Superior temporal gyrus (tissue), 1 donor: Measurements from ENCODE around the gene TBL1Y.
"Not testable (repeated sequence)": the region's sequence is repeated elsewhere in the genome, so short reads cannot be mapped to it uniquely, and the experiment has no call there.

Experiments used
- DNase-seq: peaks from one replicate; pipeline ENCODE4 v3.0.0-alpha.2; 2016; ENCODE audit errors: extremely low spot score

TBL1Y gene

DNA sequence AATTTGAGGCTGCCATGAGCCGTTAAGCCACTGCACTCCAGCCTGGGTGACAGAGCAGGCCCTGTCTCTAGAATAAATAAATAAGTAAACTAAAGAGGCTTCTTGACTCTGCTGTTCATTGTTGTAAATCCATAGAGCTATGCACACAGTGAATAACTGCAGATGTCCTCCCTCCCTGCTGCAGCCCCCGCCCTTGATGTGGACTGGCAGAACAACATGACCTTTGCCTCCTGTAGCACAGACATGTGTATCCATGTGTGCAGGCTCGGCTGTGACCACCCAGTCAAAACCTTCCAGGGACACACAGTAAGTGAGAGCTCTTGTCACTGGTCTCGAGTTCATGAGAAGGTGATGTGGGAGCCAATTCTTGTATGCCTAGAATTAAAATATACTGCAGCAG lies 170.1 kb downstream of the TBL1Y start:
- not testable (repeated sequence) for DNase-seq

DNA sequence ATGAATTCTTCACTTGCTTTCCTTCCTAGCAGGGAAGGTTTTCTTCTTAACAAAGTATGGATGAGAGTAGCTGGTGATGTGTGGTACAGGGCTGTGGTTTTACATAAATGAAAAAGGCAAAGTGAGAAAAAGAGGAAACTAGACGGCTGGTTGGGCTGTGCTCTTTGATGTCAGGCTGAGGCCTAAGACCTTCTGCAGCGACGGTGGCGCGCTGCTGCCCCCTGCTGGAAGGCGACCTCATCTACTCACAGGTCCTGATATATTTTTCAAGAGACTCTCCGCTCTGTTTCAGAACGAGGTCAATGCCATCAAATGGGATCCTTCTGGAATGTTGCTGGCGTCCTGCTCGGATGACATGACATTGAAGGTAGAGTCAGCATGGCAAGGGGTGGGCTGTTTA lies 175.1 kb downstream of the TBL1Y start:
- DNase-seq, result peak; percentile 59

DNA sequence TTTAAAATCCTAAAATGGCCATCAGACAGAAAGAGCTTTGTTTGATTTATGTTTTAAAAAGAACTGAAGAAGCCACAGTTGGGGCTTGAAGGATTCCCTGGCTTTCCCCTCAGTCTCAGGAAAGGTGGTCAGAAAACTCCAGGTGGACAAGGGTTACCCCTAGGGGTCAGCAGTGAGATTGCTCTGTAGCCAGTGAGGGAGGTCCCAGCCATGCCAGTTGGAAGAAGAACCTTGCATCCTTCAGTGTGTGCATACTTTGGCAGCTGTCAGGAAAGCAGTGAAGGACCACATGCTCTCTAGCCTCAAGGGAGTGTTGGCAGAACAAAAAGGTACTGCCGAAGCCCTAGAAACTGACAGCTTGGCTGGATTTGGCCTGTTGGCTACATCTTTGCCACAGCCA lies 182.3 kb downstream of the TBL1Y start:
- no peak for DNase-seq

DNA sequence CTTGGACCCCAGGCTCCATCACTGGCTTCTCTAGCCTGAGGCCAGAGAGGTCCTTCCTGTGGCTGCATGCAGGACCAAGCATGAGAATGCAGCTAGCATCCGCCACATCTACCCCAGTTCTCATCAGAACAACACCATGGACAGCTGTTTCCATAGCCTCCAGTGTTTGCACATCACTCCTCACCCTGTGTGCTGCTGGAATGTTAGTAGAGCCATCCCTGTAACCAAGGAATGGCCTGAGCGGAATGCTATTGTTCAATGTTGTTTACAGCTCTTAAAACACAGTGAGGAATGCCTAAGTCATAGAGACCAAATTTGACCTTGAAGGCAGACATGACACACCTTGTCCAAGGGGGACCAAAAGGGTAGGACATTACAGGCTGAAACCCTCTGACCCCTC lies 183.9 kb downstream of the TBL1Y start:
- DNase-seq, result no peak

DNA sequence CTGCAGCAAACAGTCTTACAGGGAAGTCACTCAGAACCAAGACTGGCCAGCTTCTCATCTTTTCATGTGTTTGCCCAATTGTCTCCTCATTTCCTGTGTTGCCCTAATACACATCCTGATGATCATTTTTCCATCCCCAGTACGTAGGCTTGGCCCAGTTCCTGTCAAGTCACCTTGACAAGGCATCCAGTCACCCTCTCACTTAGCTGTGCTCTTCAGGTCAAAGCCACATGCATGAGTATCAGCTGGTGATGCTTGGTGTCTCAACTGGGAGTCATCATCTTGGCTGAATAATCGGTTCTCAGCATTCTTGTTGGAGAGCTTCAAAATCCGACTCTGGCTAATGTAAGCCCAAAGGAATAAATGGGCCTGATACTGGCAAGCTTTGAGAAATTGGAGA lies 186.5 kb downstream of the TBL1Y start:
- no peak for DNase-seq

DNA sequence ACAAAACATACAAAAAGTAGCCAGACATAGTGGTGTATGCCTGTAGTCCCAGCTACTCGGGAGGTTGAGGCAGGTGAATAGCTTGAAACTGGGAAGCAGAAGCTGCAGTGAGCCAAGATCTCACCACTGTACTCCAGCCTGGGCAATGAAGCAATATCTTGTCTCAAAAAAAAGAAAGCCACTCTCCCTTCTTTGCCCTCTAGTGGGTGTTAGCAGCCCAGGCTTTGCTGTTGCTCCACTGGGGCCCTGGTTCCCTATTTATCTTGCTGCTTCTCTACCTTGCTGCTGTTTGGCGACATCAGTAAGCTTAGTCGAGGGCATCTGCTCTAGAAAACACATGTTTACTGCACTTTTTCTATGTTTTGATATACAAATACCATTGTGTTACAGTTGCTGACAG lies 189.2 kb downstream of the TBL1Y start:
- DNase-seq, result no peak

DNA sequence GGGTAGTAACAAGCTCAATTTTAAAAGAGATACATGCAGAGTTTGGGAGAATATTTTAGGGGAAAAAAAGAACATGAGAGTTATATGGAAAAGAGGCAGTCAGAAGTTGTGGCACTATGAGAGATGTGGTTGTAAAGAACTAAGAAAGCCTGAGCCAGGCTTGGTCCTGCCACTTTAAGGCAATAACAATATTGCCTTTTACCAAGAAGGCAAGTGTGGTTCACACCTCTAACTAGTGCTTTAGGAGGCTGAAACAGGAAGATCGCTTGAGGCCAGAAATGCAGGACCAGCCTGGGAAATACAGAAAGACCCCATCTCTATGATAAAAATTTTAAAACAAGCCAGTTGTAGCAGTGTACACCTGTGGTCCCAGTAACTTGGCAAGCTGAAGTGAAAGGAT lies 192.2 kb downstream of the TBL1Y start:
- no peak for DNase-seq

DNA sequence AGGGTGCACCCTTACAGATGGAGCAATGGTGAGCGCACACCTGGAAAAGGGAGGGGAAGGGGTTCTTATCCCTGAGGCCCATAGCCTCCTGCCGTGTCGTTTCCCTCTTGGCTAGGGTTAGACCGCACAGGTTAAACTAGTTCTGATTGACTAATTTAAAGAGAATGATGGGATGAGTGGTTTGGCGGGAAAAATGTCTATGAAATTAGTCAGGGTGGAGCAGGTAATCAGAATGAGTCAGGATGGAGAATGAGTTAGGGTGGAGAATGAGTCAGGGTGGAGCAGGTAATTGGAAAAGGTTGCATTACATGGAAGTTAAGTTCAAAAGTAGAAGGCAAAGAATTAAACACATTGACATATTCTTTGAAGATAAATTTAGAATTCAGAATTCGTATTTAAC lies 196.7 kb downstream of the TBL1Y start:
- no peak for DNase-seq

DNA sequence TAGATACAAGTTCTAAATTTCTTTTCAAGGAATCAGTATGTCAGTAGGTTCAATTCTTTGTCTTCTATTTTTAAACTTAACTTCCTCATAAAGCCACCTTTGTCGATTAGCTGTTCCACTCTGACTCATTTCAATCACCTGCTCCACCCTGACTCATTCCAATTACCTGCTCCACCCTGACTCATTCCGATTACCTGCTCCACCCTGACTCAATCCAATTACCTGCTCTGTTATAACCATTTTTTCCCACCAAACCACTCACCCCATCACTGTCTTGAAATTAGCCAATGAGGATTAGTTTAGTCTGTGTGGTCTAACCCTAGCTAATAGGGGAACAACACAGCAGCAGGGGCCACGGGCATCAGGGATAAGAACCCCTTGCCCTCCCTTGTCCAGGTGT lies 199.6 kb downstream of the TBL1Y start:
- no peak for DNase-seq

DNA sequence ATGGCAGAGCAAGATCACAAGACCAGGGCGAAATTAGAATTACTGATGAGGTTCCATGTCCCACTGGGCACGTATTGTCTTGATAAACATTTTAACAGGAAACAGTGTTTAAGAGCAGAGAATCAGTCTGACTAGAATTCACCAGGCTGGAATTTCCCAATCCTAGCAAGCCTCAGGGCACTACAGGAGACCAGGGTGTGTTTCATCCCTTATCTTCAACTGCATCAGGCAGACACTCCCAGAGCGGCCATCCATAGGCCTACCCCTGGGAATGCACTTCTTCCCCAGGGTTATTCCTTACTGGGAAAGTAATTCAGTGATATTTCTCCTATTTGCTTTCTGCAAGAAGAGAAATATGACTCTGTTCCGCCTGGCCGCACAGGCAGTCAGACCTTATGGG lies 205.4 kb downstream of the TBL1Y start:
- DNase-seq, result no peak

DNA sequence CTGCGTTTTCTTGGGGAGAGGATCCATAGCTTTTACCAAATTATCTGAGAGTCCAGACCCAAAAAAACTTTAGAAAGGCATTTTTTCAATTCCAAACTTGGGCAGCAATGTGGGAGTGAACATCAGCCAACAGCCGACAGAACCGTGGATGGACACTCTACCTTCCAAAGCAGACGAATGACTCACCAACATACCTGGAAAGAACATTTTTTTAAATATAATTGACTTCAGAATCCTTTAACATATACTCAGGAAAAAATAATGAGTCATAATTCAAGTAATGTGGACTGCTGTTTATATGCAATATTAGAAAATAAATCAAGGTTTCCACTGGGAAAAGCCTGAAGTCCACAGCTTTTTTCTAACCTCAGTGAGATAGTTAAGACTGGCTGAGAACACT lies 211.7 kb downstream of the TBL1Y start:
- DNase-seq, result no peak

DNA sequence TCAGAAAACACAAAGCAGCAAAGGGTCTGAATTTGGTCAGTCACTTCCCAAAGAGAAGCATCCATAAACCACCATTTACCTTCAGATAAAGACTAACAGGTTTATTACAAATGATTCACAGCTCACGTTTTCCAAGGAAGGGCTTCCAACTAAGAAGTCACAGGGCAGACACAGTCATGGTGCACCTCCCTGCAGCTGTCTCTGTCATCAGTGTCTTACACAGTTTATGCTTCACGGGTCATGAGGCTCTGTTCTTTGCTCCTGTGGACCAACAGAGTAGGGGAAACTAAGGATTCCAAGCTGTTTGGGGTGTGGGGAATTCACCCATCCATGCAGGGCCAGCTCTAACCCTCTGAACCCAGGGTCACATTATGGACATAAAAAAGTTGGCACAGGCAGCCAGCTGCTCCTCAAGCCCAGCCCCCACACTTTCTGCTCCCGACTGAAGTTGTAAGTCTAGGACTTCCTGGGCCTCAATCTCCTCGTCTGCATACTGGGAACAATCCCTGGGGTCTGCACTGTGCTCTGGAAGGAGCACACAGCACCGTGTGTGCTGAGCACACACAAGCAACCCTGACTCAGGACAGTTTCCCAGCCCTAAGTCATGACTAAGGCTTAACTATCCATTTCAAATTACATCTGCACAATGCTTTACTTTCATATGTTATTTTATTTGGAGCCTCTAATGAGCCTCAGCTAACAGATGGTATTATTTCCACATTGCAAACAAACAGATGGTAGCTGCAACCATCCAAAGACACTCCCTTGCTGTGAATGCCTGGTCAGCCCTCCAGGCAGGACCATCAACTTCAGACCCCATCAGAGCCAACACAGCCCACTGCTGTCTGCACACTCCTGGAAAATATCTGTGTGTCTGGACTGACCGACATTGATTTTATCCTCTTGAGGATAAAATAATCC lies 214.9 kb downstream of the TBL1Y start:
- DNase-seq, result no peak

DNA sequence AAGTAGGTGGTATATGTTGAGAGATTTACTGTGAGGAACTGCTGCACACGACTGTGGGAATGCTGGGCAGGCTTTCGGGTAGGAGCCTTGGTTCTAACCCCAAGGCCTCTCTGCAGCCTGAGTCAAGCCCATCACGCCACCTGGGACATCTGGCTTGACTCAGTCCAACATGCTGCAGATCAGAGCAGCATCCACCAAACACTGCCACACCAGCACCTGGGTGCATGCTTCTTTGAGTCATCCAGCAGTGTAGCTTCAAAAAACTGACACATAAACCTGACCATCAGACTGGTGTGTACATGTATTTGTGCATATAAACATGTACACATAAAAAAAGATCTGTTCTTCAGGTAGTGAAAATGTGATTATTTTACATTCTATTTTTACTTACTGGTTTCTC lies 217.7 kb downstream of the TBL1Y start:
- DNase-seq, result no peak
